GM21526 (cell line): Measurements from ENCODE around the gene CACNG1.
A peak's percentile ranks its signal among the peaks of the same experiment; 100 is the strongest.
"Not testable (repeated sequence)": the region's sequence is repeated elsewhere in the genome, so short reads cannot be mapped to it uniquely, and the experiment has no call there.

ENCODE experiments used
- ATAC-seq: cut with Tn5 transposase; IDR thresholded peaks from one replicate; pipeline ENCODE4 v1.9.1; 2021; ENCODE audit warnings: moderate library complexity; ENCODE audit not compliant: unreplicated experiment, low FRiP score

Gene CACNG1

GRCh38 chr17:67024736-67025135 is 19.6 kb upstream of the CACNG1 start:
- ATAC-seq, result no peak

GRCh38 chr17:67025216-67025792 is 19.1 kb upstream of the CACNG1 start:
- no peak for ATAC-seq

GRCh38 chr17:67026341-67026740 is 18.0 kb upstream of the CACNG1 start:
- no peak for ATAC-seq

- no peak for ATAC-seq
Observed at GRCh38 chr17:67027031-67027628, 17.2 kb upstream of the CACNG1 start.

- ATAC-seq, result no peak
Observed at GRCh38 chr17:67030641-67031040, 13.7 kb upstream of the CACNG1 start.

GRCh38 chr17:67032382-67032781 is 12.0 kb upstream of the CACNG1 start:
- ATAC-seq, result no peak

GRCh38 chr17:67032985-67033384 is 11.4 kb upstream of the CACNG1 start:
- ATAC-seq, result no peak

GRCh38 chr17:67033613-67034012 is 10.7 kb upstream of the CACNG1 start:
- ATAC-seq, result no peak

GRCh38 chr17:67035131-67036083 is 8.9 kb upstream of the CACNG1 start:
- ATAC-seq, result peak; percentile 83

GRCh38 chr17:67038861-67039365 is 5.4 kb upstream of the CACNG1 start:
- no peak for ATAC-seq

- no peak for ATAC-seq
Observed at GRCh38 chr17:67040652-67041051, 3.7 kb upstream of the CACNG1 start.

GRCh38 chr17:67041119-67041518 is 3.2 kb upstream of the CACNG1 start:
- not testable (repeated sequence) for ATAC-seq

- no peak for ATAC-seq
Observed at GRCh38 chr17:67041531-67041930, 2.8 kb upstream of the CACNG1 start.

- no peak for ATAC-seq
Observed at GRCh38 chr17:67041941-67042899, 2.1 kb upstream of the CACNG1 start.

- no peak for ATAC-seq
Observed at GRCh38 chr17:67043283-67043682, 1.1 kb upstream of the CACNG1 start.

GRCh38 chr17:67044940-67045339 is 586 bp downstream of the CACNG1 start:
- ATAC-seq, result no peak

- no peak for ATAC-seq
Observed at GRCh38 chr17:67046398-67046797, 2.0 kb downstream of the CACNG1 start.

GRCh38 chr17:67047382-67047781 is 3.0 kb downstream of the CACNG1 start:
- ATAC-seq, result no peak

GRCh38 chr17:67049025-67049739 is 4.8 kb downstream of the CACNG1 start:
- ATAC-seq, result no peak

GRCh38 chr17:67050066-67050465 is 5.7 kb downstream of the CACNG1 start:
- ATAC-seq, result no peak
